NT2/D1 (cell line): ENCODE measurements around the gene VAV3.
A peak's percentile ranks its signal among the peaks of the same experiment; 100 is the strongest.

ENCODE experiments used
- DNase-seq: peaks from one replicate; pipeline ENCODE4 v3.0.0-alpha.2; 2011; ENCODE audit warnings: low read depth, low spot score
- H3K27me3 ChIP-seq: 2 replicates; pipeline ENCODE4 v1.6.0; 2011; ENCODE audit warnings: mild to moderate bottlenecking; ENCODE audit not compliant: insufficient read length, insufficient read depth
- H3K36me3 ChIP-seq: 2 replicates; pipeline ENCODE4 v1.6.1; 2011; ENCODE audit warnings: mild to moderate bottlenecking, low read length, mixed read lengths; ENCODE audit not compliant: insufficient read depth, insufficient read length
- H3K4me1 ChIP-seq: 2 replicates; pipeline ENCODE4 v1.5.1; 2011; ENCODE audit not compliant: insufficient read depth, insufficient read length
- H3K4me3 ChIP-seq: 2 replicates; pipeline ENCODE4 v1.5.1; 2011; ENCODE audit warnings: low read depth; ENCODE audit not compliant: insufficient read length
- H3K9ac ChIP-seq: 2 replicates; pipeline ENCODE4 v1.6.0; 2011; ENCODE audit warnings: low read depth; ENCODE audit not compliant: insufficient read length
- H3K9me3 ChIP-seq: 2 replicates; pipeline ENCODE4 v1.5.1; 2011; ENCODE audit warnings: mild to moderate bottlenecking, low read length; ENCODE audit not compliant: insufficient read depth
- SUZ12 ChIP-seq: IDR thresholded peaks from 2 replicates; pipeline ENCODE4 v1.6.1; 2011; ENCODE audit not compliant: insufficient read length, insufficient read depth; ENCODE audit errors: extremely low read depth
- YY1 ChIP-seq: IDR thresholded peaks from 2 replicates; pipeline ENCODE4 v1.6.1; 2011; ENCODE audit not compliant: insufficient read length, insufficient read depth
- ZNF274 ChIP-seq: IDR thresholded peaks from 2 replicates; pipeline ENCODE4 v1.6.1; 2011; ENCODE audit warnings: mild to moderate bottlenecking, low read depth, low read length

The VAV3 gene

GRCh38 chr1:107766533-107766932 is 198.4 kb downstream of the VAV3 start:
- H3K9me3 ChIP-seq: no peaks in the 10 kb centered on the region
- no peaks in the 10 kb centered on the region for H3K4me1 ChIP-seq
- DNase-seq: no peak
- no peak overlapping the region for H3K9ac ChIP-seq
- H3K36me3 ChIP-seq: no peaks in the 10 kb centered on the region
- TF ChIP-seq YY1 (no peak), ZNF274 (no peak), SUZ12 (no peak)
- no peak overlapping the region for H3K4me3 ChIP-seq
- H3K27me3 ChIP-seq: no peaks in the 10 kb centered on the region

GRCh38 chr1:107762751-107763390 is 202.1 kb downstream of the VAV3 start:
- DNase-seq: no peak
- no peaks in the 10 kb centered on the region for H3K27me3 ChIP-seq
- H3K9ac ChIP-seq: no peak overlapping the region
- no peaks in the 10 kb centered on the region for H3K36me3 ChIP-seq
- no peaks in the 10 kb centered on the region for H3K4me1 ChIP-seq
- H3K4me3 ChIP-seq: no peak overlapping the region
- no peak for TF ChIP-seq SUZ12
- no peak for TF ChIP-seq ZNF274
- no peak for TF ChIP-seq YY1
- no peaks in the 10 kb centered on the region for H3K9me3 ChIP-seq

- Histone ChIP-seq H3K4me3 (no peak overlapping the region), H3K4me1 (no peaks in the 10 kb centered on the region), H3K9ac (no peak overlapping the region), H3K27me3 (no peaks in the 10 kb centered on the region), H3K9me3 (no peaks in the 10 kb centered on the region), H3K36me3 (no peaks in the 10 kb centered on the region)
- no peak for TF ChIP-seq SUZ12
- no peak for TF ChIP-seq YY1
- TF ChIP-seq ZNF274: no peak
- no peak for DNase-seq
Measured at GRCh38 chr1:107760065-107760464, 204.9 kb downstream of the VAV3 start.

GRCh38 chr1:107750364-107750959 is 214.5 kb downstream of the VAV3 start:
- no peaks in the 10 kb centered on the region for H3K36me3 ChIP-seq
- H3K9me3 ChIP-seq: no peaks in the 10 kb centered on the region
- peak; percentile 66 for DNase-seq
- H3K9ac ChIP-seq: no peak overlapping the region
- H3K27me3 ChIP-seq: no peaks in the 10 kb centered on the region
- TF ChIP-seq YY1 (no peak), SUZ12 (no peak), ZNF274 (no peak)
- H3K4me3 ChIP-seq: no peak overlapping the region
- H3K4me1 ChIP-seq: no peaks in the 10 kb centered on the region

- no peaks in the 10 kb centered on the region for H3K4me1 ChIP-seq
- TF ChIP-seq YY1: no peak
- TF ChIP-seq ZNF274: no peak
- no peak for TF ChIP-seq SUZ12
- DNase-seq: no peak
- H3K4me3 ChIP-seq: no peak overlapping the region
- no peak overlapping the region for H3K9ac ChIP-seq
- no peaks in the 10 kb centered on the region for H3K36me3 ChIP-seq
- no peaks in the 10 kb centered on the region for H3K27me3 ChIP-seq
- no peaks in the 10 kb centered on the region for H3K9me3 ChIP-seq
Measured at GRCh38 chr1:107748531-107748930, 216.4 kb downstream of the VAV3 start.

- DNase-seq: no peak
- no peaks in the 10 kb centered on the region for H3K36me3 ChIP-seq
- H3K4me1 ChIP-seq: no peaks in the 10 kb centered on the region
- H3K9me3 ChIP-seq: no peaks in the 10 kb centered on the region
- H3K4me3 ChIP-seq: no peak overlapping the region
- H3K9ac ChIP-seq: no peak overlapping the region
- no peak for TF ChIP-seq SUZ12
- TF ChIP-seq YY1: no peak
- TF ChIP-seq ZNF274: no peak
- no peaks in the 10 kb centered on the region for H3K27me3 ChIP-seq
Measured at GRCh38 chr1:107741242-107741641, 223.7 kb downstream of the VAV3 start.

GRCh38 chr1:107740579-107740978 is 224.4 kb downstream of the VAV3 start:
- Histone ChIP-seq H3K4me3 (no peak overlapping the region), H3K36me3 (no peaks in the 10 kb centered on the region), H3K9me3 (no peaks in the 10 kb centered on the region), H3K9ac (no peak overlapping the region), H3K27me3 (no peaks in the 10 kb centered on the region), H3K4me1 (no peaks in the 10 kb centered on the region)
- no peak for DNase-seq
- TF ChIP-seq YY1: no peak
- no peak for TF ChIP-seq ZNF274
- TF ChIP-seq SUZ12: no peak
